HG03025 (cell line): Measurements from ENCODE around the gene CKAP2L.
A peak's percentile ranks its signal among the peaks of the same experiment; 100 is the strongest.

Experiments
- ATAC-seq: cut with Tn5 transposase; IDR thresholded peaks from one replicate; pipeline ENCODE4 v1.9.1; 2021; ENCODE audit warnings: mild to moderate bottlenecking, moderate library complexity; ENCODE audit not compliant: unreplicated experiment, low FRiP score

The CKAP2L gene, protein sequence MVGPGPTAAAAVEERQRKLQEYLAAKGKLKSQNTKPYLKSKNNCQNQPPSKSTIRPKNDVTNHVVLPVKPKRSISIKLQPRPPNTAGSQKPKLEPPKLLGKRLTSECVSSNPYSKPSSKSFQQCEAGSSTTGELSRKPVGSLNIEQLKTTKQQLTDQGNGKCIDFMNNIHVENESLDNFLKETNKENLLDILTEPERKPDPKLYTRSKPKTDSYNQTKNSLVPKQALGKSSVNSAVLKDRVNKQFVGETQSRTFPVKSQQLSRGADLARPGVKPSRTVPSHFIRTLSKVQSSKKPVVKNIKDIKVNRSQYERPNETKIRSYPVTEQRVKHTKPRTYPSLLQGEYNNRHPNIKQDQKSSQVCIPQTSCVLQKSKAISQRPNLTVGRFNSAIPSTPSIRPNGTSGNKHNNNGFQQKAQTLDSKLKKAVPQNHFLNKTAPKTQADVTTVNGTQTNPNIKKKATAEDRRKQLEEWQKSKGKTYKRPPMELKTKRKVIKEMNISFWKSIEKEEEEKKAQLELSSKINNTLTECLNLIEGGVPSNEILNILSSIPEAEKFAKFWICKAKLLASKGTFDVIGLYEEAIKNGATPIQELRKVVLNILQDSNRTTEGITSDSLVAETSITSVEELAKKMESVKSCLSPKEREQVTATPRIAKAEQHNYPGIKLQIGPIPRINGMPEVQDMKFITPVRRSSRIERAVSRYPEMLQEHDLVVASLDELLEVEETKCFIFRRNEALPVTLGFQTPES

DNA sequence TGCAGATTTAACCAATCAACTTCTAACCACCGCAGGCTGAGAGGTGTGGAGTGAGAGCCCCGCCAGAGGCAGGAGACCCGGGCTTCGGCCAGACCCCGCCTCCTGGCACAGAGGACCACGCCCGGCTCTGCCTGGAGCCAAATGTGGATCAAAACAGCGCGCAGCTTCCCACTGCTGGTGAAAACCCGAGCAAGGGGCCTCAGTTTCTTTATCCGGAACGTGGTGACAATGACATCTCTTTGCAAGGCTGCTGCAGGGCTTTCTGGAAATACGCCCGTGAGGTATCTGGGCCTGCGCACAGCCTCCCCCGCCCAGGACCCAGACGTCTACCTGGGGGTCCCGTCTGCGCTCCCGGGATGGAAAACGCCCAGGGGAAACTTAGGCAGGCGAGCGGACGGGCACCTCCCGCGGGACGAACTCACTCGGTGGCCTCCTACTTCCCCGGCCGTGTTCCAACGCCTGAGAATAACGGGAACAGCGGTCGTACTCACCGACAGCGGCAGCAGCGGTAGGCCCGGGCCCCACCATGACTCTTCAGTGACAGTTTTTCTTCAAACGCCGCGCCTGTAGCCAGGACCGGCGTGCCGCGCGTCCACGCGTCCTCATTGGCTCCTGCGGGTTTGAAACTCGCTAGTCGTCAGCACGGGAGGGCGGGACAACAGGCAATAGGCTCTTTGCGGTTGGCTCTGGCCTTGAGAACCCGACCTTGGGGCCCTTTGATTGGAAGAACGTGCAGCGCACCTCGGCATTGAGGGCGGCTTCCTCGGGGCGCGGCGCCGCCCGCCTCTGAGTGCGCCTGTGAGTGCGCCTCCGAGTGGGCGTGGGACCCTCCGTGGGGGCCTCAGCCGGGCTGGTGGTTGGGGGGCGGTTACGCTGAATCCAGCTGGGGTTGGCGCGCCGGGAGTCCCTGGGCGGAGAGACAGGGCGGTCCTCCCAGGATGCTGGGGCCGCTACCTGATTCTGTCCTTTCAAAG lies at the start of gene CKAP2L:
Gene CKAP2L (minus strand): TSS at position 539 of the 974 bp plus-strand sequence. CDS start 11 bp downstream, at position 528.
- ATAC-seq, result peak; percentile 96

DNA sequence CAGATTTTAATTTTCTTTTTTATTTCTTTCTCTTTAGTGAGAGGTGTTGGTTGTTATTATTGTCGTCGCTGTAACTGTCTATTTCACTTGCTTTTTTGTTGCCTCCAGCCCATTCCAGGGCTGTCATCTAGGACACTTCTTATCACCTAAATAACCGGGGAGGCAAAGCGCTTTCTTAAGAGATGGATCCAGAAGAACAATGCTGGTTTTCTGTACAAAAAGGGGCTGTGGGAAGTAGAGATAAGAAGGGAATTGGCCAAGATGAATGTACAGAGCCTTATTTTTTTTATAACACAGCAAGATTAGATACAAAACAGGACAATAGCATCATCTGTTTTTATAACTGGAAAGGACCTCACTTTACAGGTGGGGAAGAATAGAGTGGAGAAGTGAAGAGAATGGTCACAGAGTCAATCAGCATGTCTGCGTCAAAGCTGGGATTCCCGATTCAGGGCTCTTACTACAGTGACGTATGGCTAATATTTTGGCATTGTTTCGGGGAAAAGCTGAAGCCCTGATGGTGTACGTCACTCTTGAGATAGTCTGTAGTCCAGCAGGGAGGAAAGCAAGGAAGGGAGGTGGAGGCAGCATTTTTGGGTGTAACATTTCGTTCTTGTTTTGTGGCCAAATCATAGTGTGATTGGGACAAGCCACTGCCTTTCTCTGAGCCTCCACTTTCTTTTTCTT lies 49.0 kb upstream of the CKAP2L start:
- no peak for ATAC-seq

DNA sequence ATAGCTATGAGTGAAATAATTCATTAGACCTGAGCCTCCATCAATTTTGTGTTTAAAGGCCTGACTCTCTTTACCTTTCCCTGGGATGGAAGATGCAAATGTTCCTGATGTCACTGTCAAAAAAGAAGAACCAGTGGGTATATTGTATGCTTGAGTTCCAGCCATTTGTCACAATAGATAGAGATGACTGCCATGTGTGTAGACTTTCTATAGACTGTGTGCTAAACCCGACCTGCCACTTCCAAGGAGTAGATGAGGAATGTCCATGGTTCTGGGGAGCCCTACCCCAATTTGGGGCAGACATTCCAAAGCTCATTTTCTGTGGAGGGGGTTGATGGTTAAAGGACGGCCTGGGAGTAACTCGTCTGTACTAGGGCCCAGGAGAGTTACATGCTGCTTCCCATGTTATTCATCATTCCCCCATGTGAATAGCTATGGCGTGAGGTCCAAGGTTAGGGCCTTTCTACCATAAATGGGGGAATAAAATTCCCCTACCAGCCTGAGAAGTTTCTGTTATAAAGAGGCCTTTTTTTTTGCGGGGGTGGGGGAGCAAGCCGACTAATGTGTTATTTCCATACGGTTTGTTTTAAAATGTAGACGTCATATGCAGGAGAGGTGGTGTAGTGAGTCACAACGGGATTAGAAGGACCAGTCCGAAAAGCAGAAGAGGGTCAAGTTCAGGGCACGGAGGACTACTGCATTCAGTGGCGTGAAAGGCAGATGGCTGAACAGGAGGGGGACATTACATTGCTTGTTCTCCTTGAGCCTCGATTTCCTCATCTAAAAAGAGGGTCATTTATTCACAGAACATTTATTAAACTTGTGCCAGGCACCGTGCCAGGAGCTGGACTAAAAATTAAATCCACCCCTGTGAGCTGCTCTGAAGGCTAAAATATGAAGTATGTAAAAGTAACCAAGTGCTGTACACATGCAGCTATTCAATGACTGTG lies 48.2 kb upstream of the CKAP2L start:
- no peak for ATAC-seq

DNA sequence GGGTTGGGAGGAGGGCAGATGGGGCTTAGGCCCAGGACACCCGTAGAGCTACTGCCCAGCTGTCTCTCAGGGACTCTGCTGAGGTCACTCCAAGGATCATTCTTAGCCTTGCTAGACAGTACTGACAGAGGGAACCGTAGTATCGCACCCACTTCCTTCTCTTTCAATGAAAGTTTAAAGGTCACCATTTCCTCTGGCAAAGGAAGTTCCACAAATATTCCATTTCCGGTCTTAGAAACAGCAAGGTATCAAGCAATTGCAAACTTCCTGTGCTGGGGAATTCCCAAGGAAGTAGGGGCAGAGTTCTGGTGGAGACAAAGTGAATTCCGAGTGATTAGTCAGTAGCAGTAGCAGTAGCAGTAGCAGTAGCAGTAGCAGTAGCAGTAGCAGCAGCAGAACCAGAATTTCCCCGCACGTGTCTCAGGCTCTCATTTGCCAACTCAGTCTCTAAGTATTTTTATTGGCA lies 47.5 kb upstream of the CKAP2L start:
- no peak for ATAC-seq

DNA sequence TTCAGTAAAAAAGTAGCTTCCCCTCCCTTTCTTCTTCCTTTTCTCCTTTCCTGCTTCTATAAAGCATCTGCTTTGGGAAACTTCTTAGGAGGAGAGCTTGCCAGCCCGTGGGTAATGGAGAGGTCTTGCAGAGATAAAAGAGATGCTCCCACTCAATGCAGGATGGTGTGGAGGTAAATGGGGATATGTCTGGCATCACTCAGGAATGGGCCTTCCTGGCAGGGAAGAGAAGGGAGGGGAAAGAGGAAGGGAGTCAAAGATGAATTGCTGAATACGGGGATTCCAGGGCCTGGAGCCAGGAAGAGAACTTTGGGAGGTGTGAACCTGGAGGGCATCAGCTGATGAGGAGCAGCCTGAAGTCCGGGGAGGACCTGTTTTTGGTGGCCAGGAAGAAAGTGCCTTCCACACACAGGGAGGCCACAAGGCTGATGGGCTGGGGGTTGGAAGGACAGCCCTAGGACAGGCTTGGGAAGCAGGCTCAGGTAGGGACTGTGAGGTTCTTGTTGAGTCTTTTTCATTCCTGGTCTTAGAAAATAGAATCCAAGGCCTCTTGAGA lies 46.9 kb upstream of the CKAP2L start:
- ATAC-seq, result no peak

DNA sequence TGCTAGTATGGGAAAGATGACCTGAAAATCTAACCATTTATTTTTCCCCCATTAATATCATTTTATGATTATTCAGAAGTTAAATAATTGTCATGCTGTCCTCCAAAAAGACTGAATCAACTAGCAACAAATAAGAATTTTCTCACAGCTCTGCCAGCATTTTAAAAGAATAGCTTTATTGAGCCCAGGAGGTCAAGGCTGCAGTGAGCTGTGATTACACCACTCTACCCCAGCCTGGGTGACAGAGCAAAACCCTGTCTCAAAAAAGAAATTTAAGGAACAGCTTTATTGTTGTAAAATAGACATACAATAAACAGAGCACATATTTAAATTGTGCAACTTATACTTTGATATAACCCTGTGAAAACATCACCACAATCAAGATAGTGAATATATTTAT lies 44.7 kb upstream of the CKAP2L start:
- no peak for ATAC-seq

DNA sequence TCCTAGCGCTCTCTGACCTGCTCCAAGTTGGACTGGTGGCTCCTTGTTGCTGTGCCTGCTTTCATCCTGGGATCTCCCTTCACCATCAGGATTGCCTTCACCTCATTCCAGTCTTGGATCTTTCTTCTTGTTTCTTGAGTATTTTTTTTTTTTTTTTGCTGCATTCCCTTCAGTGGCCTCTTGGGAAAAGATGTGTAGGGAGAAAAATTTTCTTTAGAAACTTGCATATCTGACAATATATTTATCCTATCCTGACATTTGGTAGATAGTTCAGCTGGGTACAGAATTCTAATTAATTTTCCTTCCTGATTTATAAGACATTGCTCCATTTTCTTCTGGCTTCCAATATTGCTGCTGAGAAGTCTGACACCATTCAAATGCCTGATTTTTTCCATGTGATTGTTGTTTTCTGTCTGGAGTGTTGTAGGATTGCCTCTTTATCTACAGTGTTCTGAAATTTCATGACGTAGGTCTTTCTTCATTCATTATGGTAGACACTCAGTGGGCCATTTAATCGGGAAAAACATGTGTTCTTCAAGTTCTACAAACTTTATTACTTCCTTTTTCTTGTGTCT lies 42.9 kb upstream of the CKAP2L start:
- no peak for ATAC-seq

DNA sequence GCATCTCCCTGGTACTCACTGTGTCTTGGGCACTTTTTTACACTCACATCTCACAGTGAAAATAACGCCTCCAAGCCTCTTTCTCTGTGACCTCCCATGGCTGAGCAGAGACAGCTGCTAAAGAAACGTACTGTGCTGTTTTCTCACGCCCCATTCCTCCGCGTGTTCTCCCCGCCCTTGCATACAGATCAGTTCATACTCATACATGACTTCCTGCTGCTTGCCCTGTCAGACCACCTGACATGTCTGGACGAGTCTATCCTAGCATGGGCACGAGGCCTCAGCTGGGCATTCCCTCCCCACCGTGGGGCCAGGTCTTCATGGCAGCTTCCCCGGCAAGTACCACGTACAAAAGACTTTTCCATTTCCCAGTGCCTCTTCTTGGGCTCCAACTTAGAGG lies 41.1 kb upstream of the CKAP2L start:
- peak; percentile 72 for ATAC-seq

DNA sequence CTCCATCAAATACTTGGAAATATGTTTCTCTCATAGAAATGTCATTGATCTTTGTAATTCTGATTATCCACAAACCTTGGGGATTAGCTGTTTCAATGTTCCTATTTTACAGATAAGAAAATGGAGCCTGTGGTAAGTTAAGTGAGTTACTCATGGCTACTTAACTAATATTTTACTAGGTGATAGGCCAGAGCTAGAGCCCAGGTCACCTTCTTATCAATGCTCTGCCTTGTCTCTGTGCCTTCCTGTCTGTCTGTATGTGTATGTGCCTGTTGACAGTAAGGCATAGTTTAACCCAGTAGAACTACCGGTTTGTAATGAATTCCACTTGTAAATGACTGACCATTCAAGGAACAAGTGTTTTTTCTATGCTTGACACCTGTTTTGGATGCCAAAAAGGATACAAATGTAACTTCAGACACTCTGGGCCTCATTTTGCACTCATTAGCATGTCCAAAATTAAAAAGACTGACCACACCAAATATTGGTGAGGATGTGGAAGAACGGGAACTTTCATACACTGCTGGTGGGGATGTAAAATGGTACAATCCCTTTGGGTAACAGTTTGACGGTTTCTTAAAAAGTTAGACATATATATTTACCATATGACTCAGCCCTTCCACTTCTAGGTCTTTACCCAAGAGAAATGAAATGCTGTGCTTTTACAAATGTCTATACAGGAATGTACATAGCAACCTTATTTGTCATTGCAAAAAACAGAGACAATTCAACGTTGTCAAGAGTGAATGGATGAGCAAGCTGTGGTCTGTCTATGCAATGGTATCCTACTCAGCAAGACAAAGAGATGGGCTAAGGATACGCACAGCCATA lies 39.5 kb upstream of the CKAP2L start:
- no peak for ATAC-seq

DNA sequence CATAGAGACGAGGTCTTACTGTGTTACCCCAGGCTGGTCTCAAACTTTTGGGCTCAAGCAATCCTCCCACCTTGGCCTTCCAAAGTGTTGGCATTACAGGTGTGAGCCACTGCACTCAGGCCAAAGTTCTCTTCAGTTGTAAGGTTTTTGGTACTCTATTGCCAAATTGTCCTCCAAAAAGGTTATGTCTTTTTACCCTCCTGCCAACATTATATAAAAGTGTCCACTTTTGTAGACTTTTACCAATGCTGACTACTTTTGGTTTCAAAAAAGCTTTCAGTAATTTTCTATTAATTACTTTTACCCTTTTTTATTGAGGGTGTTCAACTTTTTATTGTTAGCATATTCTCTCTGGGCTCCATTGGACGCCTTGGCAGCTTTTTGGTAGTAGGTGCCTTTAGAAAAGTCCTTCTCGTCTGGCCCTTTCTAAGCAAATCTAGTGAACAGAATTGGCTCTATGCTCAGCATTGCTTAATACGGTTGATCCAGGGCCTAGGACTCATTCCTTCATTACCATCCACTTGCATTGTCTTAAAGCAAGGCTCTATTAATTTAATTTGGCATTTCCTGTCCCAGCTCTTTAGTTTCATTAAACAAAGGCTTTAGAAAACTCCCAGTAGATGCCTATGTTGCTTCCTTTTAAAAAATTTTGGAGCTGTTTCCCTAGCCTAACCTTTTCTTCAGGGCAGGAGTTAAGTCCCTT lies 36.6 kb upstream of the CKAP2L start:
- ATAC-seq, result no peak

DNA sequence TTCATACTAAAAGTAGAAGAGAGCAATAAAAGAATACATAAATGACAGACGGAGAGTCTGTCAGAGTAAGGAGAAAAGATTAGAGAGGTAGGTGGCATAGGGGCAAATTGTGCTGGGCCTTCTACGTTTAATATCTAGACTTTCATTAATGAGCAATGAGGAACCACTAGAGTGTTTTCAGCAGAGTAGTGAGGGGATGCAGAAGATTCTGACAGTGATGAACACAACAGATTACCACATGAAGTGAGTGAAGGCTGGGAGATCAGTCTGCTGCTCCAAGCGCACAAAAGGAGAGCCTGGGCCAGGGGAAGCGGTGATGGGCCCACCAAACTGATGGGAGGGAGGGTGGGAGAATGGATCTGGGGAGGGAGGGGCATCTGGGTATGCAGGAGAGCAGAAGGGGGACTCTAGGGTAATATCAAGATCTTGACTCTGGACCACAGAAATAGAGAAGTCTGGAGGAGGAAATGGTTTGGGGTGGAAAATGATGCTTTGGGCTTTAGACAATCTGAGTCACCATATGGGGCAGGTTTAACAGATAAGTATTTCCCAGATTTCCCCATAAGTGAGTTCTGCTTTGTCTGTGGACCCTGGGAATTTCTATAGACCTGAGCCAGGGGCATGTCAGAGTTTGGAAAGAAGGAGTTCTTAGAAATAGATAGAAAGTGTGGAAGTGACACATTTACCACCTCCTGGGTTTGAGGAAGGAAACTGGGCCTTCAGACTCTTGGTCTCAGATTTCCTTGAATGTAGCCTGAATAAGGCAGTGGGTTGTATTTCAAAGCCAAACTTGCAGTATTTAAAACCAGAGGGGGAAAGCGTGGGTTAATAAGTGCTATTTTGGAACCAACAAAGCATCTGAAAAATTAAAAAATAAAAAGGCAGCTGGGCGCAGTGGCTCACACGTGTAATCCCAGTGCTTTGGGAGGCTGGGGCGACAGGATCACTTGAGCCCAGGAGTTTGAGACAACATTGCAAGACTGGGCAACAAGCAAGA lies 34.9 kb upstream of the CKAP2L start:
- no peak for ATAC-seq

DNA sequence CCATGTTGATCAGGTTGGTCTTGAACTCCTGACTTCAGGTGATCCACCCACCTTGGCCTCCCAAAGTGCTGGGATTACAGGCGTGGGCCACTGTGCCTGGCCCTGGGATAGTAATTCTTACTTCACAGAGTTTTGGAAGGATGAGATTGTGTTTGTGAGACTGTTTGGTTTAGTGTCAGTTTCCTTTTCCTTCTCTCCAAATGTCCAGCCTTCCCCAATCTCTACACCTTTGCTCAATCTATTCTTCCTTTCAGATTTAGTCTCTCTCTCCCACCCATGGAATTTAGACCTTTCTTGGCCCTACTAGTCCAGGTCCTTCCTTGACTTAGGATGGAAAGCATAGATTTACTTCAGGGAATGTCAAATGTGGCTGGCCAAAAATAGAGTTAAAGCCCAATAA lies 32.1 kb upstream of the CKAP2L start:
- ATAC-seq, result no peak

DNA sequence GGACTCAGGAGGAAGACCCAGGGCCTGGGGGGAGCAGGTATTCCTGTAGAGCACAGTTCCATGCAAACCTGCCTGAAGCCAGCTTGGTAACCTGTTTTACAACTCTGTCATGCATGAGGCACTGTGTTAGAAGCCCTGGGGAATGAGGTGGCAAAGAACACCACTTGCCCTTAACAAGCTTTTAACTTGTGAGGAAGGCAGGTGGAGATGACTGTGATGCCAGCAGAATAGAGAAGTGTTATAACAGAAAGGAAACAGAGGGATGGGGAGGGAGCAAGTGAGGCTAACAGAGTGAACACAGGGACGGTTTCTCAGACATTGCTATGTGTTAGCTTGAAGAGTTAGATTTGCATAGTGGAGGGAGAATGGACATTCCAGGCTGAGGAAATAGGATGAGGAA lies 31.4 kb upstream of the CKAP2L start:
- no peak for ATAC-seq

DNA sequence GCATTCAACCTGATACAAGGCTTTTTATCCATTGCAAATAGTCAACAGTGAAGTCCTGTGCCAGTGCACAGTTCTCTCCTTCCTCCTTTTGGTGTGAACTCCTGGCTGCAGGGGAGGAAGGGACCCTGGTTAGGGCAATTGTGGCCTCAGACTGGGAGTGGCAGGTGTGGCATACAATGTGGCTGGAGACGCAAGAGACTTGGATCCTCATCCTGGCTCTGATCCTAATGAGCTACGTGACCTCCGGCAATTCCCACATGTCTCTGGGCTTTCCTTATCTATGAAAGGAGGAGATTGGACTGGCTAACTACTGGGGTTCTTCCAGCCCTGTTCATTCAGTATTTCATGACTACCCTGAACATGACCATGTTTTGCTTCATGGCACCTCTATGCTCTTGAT lies 30.4 kb upstream of the CKAP2L start:
- no peak for ATAC-seq

DNA sequence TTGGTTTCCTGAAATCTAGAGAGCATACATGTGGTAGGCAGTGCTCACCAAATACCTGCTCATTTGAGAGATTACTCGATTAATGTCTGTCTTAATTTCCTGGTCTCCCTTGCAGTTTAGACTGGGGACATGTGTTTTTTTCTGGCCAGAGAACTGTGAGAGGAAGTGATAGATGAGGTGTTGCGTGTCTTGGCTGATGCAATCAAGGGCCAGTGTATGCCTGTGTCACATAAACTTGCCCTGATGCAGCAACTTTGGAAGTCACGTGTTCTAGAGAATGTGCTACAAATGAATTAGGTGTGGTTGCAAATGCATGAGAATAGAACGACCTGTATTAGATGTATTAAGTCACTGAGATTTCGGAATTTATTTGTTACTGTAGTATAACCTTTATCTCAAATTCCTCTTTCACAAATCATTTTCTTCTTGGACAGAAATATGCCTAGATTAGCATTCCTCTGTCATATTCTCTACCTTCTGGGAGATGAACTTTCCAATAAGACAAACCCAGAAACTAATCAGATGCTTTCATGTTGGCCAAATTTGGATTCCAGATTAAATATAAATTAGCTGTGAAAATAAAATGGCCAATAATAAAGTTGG lies 29.8 kb upstream of the CKAP2L start:
- no peak for ATAC-seq
